ENCODE data around the gene EPB41L2. TPM values are rescaled to one million over a fixed set of nuclear protein-coding genes. Genes with fewer than 3 reads are reported as not detected.
A peak's percentile ranks its signal among the peaks of the same experiment; 100 is the strongest.

The EPB41L2 gene
- total RNA-seq, 1 donor from 2014 or later, result 136 TPM

- DNase-seq (ENCODE audit: low read depth) (no peak), FAIRE-seq (no peak)
- Histone ChIP-seq H3K4me1 (ENCODE audit: insufficient read depth, low read length) (peaks cover 7% of the 10 kb centered on the region), H3K4me3 (ENCODE audit: insufficient read depth, low read depth, low read length) (no peak overlapping the region), H3K4me2 (ENCODE audit: low read length) (no peak overlapping the region), H3K27ac (ENCODE audit: low read depth, low read length) (no peak overlapping the region), H3K79me2 (ENCODE audit: insufficient read depth, low read length) (peaks cover 46% of the 10 kb centered on the region), H3K27me3 (ENCODE audit: insufficient read depth, low read length) (no peaks in the 10 kb centered on the region), H3K9ac (ENCODE audit: low read length) (no peak overlapping the region), H3K9me3 (ENCODE audit: insufficient read depth, low read depth, low read length) (peaks cover 11% of the 10 kb centered on the region), H2AFZ (ENCODE audit: low read depth, low read length) (no peak overlapping the region), H3K36me3 (ENCODE audit: insufficient read depth, low read length) (no peaks in the 10 kb centered on the region), H4K20me1 (ENCODE audit: insufficient read depth, low read length) (peaks cover 19% of the 10 kb centered on the region)
- peaks cover 18% of the 10 kb centered on the region for H3K36me3 Mint-ChIP-seq (ENCODE audit: low read depth, unreplicated experiment)
- peaks cover 37% of the 10 kb centered on the region for H3K4me1 Mint-ChIP-seq (ENCODE audit: low read depth, unreplicated experiment)
- TF ChIP-seq CTCF (IDR thresholded peaks at IDR 0.05; ENCODE audit: insufficient read depth, low read depth, low read length), result no peak
- no peaks in the 10 kb centered on the region for H3K27me3 Mint-ChIP-seq (ENCODE audit: low read depth, unreplicated experiment)
- H3K27ac Mint-ChIP-seq (ENCODE audit: unreplicated experiment), result no peak overlapping the region
- H3K9me3 Mint-ChIP-seq (ENCODE audit: unreplicated experiment), result peaks cover 16% of the 10 kb centered on the region
- H3K4me3 Mint-ChIP-seq (ENCODE audit: unreplicated experiment), result no peak overlapping the region
Measured at GRCh38 chr6:131004387-131004755, 58.7 kb downstream of the EPB41L2 start.

GRCh38 chr6:131003488-131004386 is 59.3 kb downstream of the EPB41L2 start:
- H3K27me3 ChIP-seq (ENCODE audit: insufficient read depth, low read length), result no peaks in the 10 kb centered on the region
- peaks cover 16% of the 10 kb centered on the region for H3K9me3 Mint-ChIP-seq (ENCODE audit: unreplicated experiment)
- no peak overlapping the region for H3K4me2 ChIP-seq (ENCODE audit: low read length)
- H3K36me3 Mint-ChIP-seq (ENCODE audit: low read depth, unreplicated experiment), result peaks cover 19% of the 10 kb centered on the region
- H3K27ac ChIP-seq (ENCODE audit: low read depth, low read length), result no peak overlapping the region
- H3K79me2 ChIP-seq (ENCODE audit: insufficient read depth, low read length), result peaks cover 45% of the 10 kb centered on the region
- H3K4me1 ChIP-seq (ENCODE audit: insufficient read depth, low read length), result peaks cover 7% of the 10 kb centered on the region
- H2AFZ ChIP-seq (ENCODE audit: low read depth, low read length), result no peak overlapping the region
- no peaks in the 10 kb centered on the region for H3K27me3 Mint-ChIP-seq (ENCODE audit: low read depth, unreplicated experiment)
- TF ChIP-seq EZH2 (IDR thresholded peaks at IDR 0.05; ENCODE audit: insufficient read depth, low read length) (no peak), CTCF (IDR thresholded peaks at IDR 0.05; ENCODE audit: insufficient read depth, low read depth, low read length) (no peak)
- peaks cover 41% of the 10 kb centered on the region for H3K4me1 Mint-ChIP-seq (ENCODE audit: low read depth, unreplicated experiment)
- no peak overlapping the region for H3K4me3 Mint-ChIP-seq (ENCODE audit: unreplicated experiment)
- peaks cover 11% of the 10 kb centered on the region for H3K9me3 ChIP-seq (ENCODE audit: insufficient read depth, low read depth, low read length)
- no peak overlapping the region for H3K4me3 ChIP-seq (ENCODE audit: insufficient read depth, low read depth, low read length)
- FAIRE-seq (no peak), DNase-seq (ENCODE audit: low read depth) (no peak)
- peaks cover 19% of the 10 kb centered on the region for H4K20me1 ChIP-seq (ENCODE audit: insufficient read depth, low read length)
- H3K9ac ChIP-seq (ENCODE audit: low read length), result no peak overlapping the region
- H3K27ac Mint-ChIP-seq (ENCODE audit: unreplicated experiment), result peak overlapping the region; percentile 10
- no peaks in the 10 kb centered on the region for H3K36me3 ChIP-seq (ENCODE audit: insufficient read depth, low read length)

- peaks cover 4% of the 10 kb centered on the region for H3K9me3 ChIP-seq (ENCODE audit: insufficient read depth, low read depth, low read length)
- H3K4me3 ChIP-seq (ENCODE audit: insufficient read depth, low read depth, low read length), result no peak overlapping the region
- no peak for DNase-seq (ENCODE audit: low read depth)
- H3K9ac ChIP-seq (ENCODE audit: low read length), result no peak overlapping the region
- no peak for TF ChIP-seq CTCF (IDR thresholded peaks at IDR 0.05; ENCODE audit: insufficient read depth, low read depth, low read length)
- Mint-ChIP-seq H3K27me3 (ENCODE audit: low read depth, unreplicated experiment) (no peaks in the 10 kb centered on the region), H3K36me3 (ENCODE audit: low read depth, unreplicated experiment) (peaks cover 16% of the 10 kb centered on the region), H3K4me1 (ENCODE audit: low read depth, unreplicated experiment) (peaks cover 49% of the 10 kb centered on the region), H3K27ac (ENCODE audit: unreplicated experiment) (peak overlapping the region; percentile 49), H3K4me3 (ENCODE audit: unreplicated experiment) (no peak overlapping the region), H3K9me3 (ENCODE audit: unreplicated experiment) (peaks cover 13% of the 10 kb centered on the region)
- H3K4me1 ChIP-seq (ENCODE audit: insufficient read depth, low read length), result peaks cover 7% of the 10 kb centered on the region
- H2AFZ ChIP-seq (ENCODE audit: low read depth, low read length), result no peak overlapping the region
- peak; percentile 55 for FAIRE-seq
- H3K27me3 ChIP-seq (ENCODE audit: insufficient read depth, low read length), result no peaks in the 10 kb centered on the region
- H3K4me2 ChIP-seq (ENCODE audit: low read length), result no peak overlapping the region
- H3K36me3 ChIP-seq (ENCODE audit: insufficient read depth, low read length), result no peaks in the 10 kb centered on the region
- H4K20me1 ChIP-seq (ENCODE audit: insufficient read depth, low read length), result peaks cover 19% of the 10 kb centered on the region
- H3K79me2 ChIP-seq (ENCODE audit: insufficient read depth, low read length), result peaks cover 48% of the 10 kb centered on the region
- H3K27ac ChIP-seq (ENCODE audit: low read depth, low read length), result no peak overlapping the region
Measured at GRCh38 chr6:131002661-131002980, 60.4 kb downstream of the EPB41L2 start.
